Neural cell (in vitro differentiated cells): ENCODE measurements around the gene BBS4.
"Not testable (repeated sequence)": the region's sequence is repeated elsewhere in the genome, so short reads cannot be mapped to it uniquely, and the experiment has no call there.

Experiments
- CTCF ChIP-seq: fragments of 450-650 bp; IDR thresholded peaks from 2 replicates; pipeline ENCODE4 v1.5.1; 2014; ENCODE audit warnings: antibody characterized with exemption, mild to moderate bottlenecking, moderate library complexity; ENCODE audit not compliant: poor library complexity, severe bottlenecking
- EZH2 ChIP-seq: fragments of 200-600, 300-800 bp; shearing (Covaris generic), sonication (generic); IDR thresholded peaks from 2 replicates; pipeline ENCODE4 v1.6.1; 2014; ENCODE audit warnings: antibody characterized with exemption, low read length, borderline replicate concordance, mild to moderate bottlenecking; ENCODE audit not compliant: insufficient read depth, poor library complexity, severe bottlenecking
- MXI1 ChIP-seq: fragments of 450-650 bp; conservative IDR thresholded peaks from 2 replicates; pipeline ENCODE4 v1.6.1; 2014; ENCODE audit warnings: antibody characterized with exemption, mild to moderate bottlenecking; ENCODE audit not compliant: poor library complexity, severe bottlenecking
- POLR2AphosphoS5 ChIP-seq: IDR thresholded peaks from 2 replicates; pipeline ENCODE4 v1.6.1; 2012
- RAD21 ChIP-seq: fragments of 450-650 bp; conservative IDR thresholded peaks from 2 replicates; pipeline ENCODE4 v1.6.1; 2014; ENCODE audit warnings: antibody characterized with exemption, mild to moderate bottlenecking, moderate library complexity
- REST ChIP-seq: IDR thresholded peaks from 2 replicates; pipeline ENCODE4 v1.6.1; 2012; ENCODE audit warnings: borderline replicate concordance
- SMC3 ChIP-seq: fragments of 450-650 bp; conservative IDR thresholded peaks from 2 replicates; pipeline ENCODE4 v1.6.1; 2014; ENCODE audit warnings: antibody characterized with exemption, mild to moderate bottlenecking, moderate library complexity; ENCODE audit not compliant: poor library complexity
- TAF1 ChIP-seq: IDR thresholded peaks from 2 replicates; pipeline ENCODE4 v1.6.1; 2012; ENCODE audit warnings: low read depth

GRCh38 chr15:72708551-72709303, 22.7 kb downstream of the BBS4 start:
- TF ChIP-seq SMC3, POLR2AphosphoS5, MXI1, RAD21, CTCF, TAF1, EZH2, REST: not testable (repeated sequence)
